Measurements from ENCODE around the gene EWSR1. TPM values are rescaled to one million over a fixed set of nuclear protein-coding genes. Genes with fewer than 3 reads are reported as not detected.

EWSR1 gene
- total and polyA plus RNA-seq, 2 donors (not counting 1 experiment from before 2014, with no cell fraction given) = 281 to 295 TPM

GRCh38 chr22:29309332-29310064 lies 41.4 kb downstream of the EWSR1 start:
- H3K4me2 ChIP-seq (replicated peaks; ENCODE audit: low read depth, low read length, poor library complexity, severe bottlenecking) = no peak overlapping the region
- H3K9ac ChIP-seq (ENCODE audit: low read length) = no peak overlapping the region
- peaks cover 0 to 33% (median 0%) of the 10 kb centered on the region in 3 donors for H3K9me3 ChIP-seq (ENCODE audit: control extremely low read depth in 1 of 3, control insufficient read depth in 2 of 3, insufficient read depth in 1 of 3, low read length in 2 of 3)
- H3K4me3 ChIP-seq (ENCODE audit: control extremely low read depth in 1 of 5, extremely low read depth in 1 of 5, insufficient read depth in 1 of 5, low read depth in 2 of 5, low read length in 4 of 5) = no peak overlapping the region
- Mint-ChIP-seq H3K4me3 (no peak overlapping the region), H3K27ac (no peak overlapping the region), H3K27me3 (peaks cover 43% of the 10 kb centered on the region), H3K4me1 (peaks cover 37% of the 10 kb centered on the region), H3K9me3 (ENCODE audit: insufficient read depth) (no peaks in the 10 kb centered on the region)
- ATAC-seq (ENCODE audit: low read depth) (no peak), DNase-seq (no peak)
- H4K20me1 ChIP-seq (ENCODE audit: control insufficient read depth, insufficient read depth, low read length, poor library complexity, severe bottlenecking) = peaks cover 4% of the 10 kb centered on the region
- no peaks in the 10 kb centered on the region for H3K36me3 ChIP-seq (replicated peaks in 1 of 2; ENCODE audit: control extremely low read depth in 1 of 2, control insufficient read depth in 1 of 2, extremely low read depth in 1 of 2, insufficient read depth in 2 of 2, low read length in 1 of 2)
- H3K4me1 ChIP-seq (ENCODE audit: control insufficient read depth in 2 of 2, insufficient read depth in 2 of 2, low read length in 2 of 2) = peaks cover 34 to 47% of the 10 kb centered on the region in 2 donors
- H3K79me2 ChIP-seq (ENCODE audit: control insufficient read depth, insufficient read depth, low read length) = peaks cover 2% of the 10 kb centered on the region
- POLR2A ChIA-PET = no interaction called here
- no peak overlapping the region for H3K27ac ChIP-seq (ENCODE audit: low read length in 2 of 2)
- CTCF ChIA-PET = no interaction called here
- no peak overlapping the region for H2AFZ ChIP-seq (ENCODE audit: insufficient read depth, low read depth, low read length, poor library complexity, severe bottlenecking)
- WGBS (ENCODE audit: insufficient coverage) = 91% methylated on average over 12 of the region's 21 CpGs
- intact Hi-C loops (cut with micrococcal nuclease) = no loop called here
- peaks cover 0 to 74% (median 36%) of the 10 kb centered on the region in 4 experiments for H3K27me3 ChIP-seq (replicated peaks in 1 of 4; ENCODE audit: control extremely low read depth in 1 of 4, control insufficient read depth in 3 of 4, insufficient read depth in 4 of 4, low read length in 3 of 4)
- no peak for TF ChIP-seq EZH2 (IDR thresholded peaks at IDR 0.05; ENCODE audit: borderline replicate concordance, insufficient read depth, low read depth, low read length, poor library complexity, severe bottlenecking)
- no peak for TF ChIP-seq CTCF (IDR thresholded peaks at IDR 0.05)

All from B cell (primary cell).